Right kidney (tissue), 1 donor: ENCODE measurements around the gene C21orf91.
"Not testable (repeated sequence)": the region's sequence is repeated elsewhere in the genome, so short reads cannot be mapped to it uniquely, and the experiment has no call there.

Source experiments
- DNase-seq: peaks from one replicate; pipeline ENCODE4 v3.0.0-alpha.2; 2016

Gene C21orf91

GRCh38 chr21:17779980-17780379, 39.2 kb downstream of the C21orf91 start:
- no peak for DNase-seq

- DNase-seq = no peak
Measured at GRCh38 chr21:17779496-17779895, 39.7 kb downstream of the C21orf91 start.

- no peak for DNase-seq
Measured at GRCh38 chr21:17777072-17777765, 41.9 kb downstream of the C21orf91 start.

GRCh38 chr21:17775431-17776126, 43.6 kb downstream of the C21orf91 start:
- no peak for DNase-seq

- not testable (repeated sequence) for DNase-seq
Measured at GRCh38 chr21:17775021-17775420, 44.1 kb downstream of the C21orf91 start.

GRCh38 chr21:17769447-17769845, 49.7 kb downstream of the C21orf91 start:
- no peak for DNase-seq

GRCh38 chr21:17768840-17769446, 50.2 kb downstream of the C21orf91 start:
- DNase-seq = no peak

- DNase-seq = no peak
Measured at GRCh38 chr21:17765207-17765606, 53.9 kb downstream of the C21orf91 start.

- no peak for DNase-seq
Measured at GRCh38 chr21:17763288-17764037, 55.7 kb downstream of the C21orf91 start.

GRCh38 chr21:17759511-17760178, 59.5 kb downstream of the C21orf91 start:
- no peak for DNase-seq

- no peak for DNase-seq
Measured at GRCh38 chr21:17758683-17759082, 60.5 kb downstream of the C21orf91 start.

- DNase-seq = no peak
Measured at GRCh38 chr21:17757671-17758070, 61.5 kb downstream of the C21orf91 start.

- no peak for DNase-seq
Measured at GRCh38 chr21:17753736-17754135, 65.4 kb downstream of the C21orf91 start.

GRCh38 chr21:17752171-17752570, 67.0 kb downstream of the C21orf91 start:
- DNase-seq = no peak

- DNase-seq = no peak
Measured at GRCh38 chr21:17746920-17747319, 72.2 kb downstream of the C21orf91 start.

- no peak for DNase-seq
Measured at GRCh38 chr21:17745086-17745485, 74.1 kb downstream of the C21orf91 start.

- DNase-seq = no peak
Measured at GRCh38 chr21:17742940-17743592, 76.1 kb downstream of the C21orf91 start.

- no peak for DNase-seq
Measured at GRCh38 chr21:17742181-17742580, 77.0 kb downstream of the C21orf91 start.
